Lower leg skin (tissue), 4 donors: Measurements from ENCODE around the gene FAM193A. TPM values are rescaled to one million over a fixed set of nuclear protein-coding genes. Genes with fewer than 3 reads are reported as not detected.

Experiments
- DNase-seq, 2 donors: peaks; one replicate each; pipeline ENCODE4 v3.0.0-alpha.2; 2019; ENCODE audit warnings: low spot score in 2 of 2
- H3K4me3 ChIP-seq: fragments of 200-600 bp; sonication (generic); 2 replicates; pipeline ENCODE4 v1.5.1; 2017; ENCODE audit warnings: mild to moderate bottlenecking, low read depth; ENCODE audit not compliant: poor library complexity, severe bottlenecking
- POLR2A ChIP-seq, 2 donors: fragments of 450-650 bp; IDR thresholded peaks; one replicate each; pipeline ENCODE4 v1.6.1; 2016 to 2017; ENCODE audit warnings: antibody characterized with exemption in 2 of 2, mild to moderate bottlenecking in 1 of 2, moderate library complexity in 1 of 2
- WGBS, 2 donors: methylation state at CpG; one replicate each; pipeline ENCODE4 v1.1.5; 2018; 5-methylcytosine and 5-hydroxymethylcytosine counted together
- intact Hi-C: fragments of 100-400 bp; cut with DNase I; formaldehyde crosslinking; loops from one replicate; pipeline ENCODE4 v1.15.0; 2023; ENCODE audit warnings: low total_unique reads
- total RNA-seq, 4 donors: library from RNA; depleted of rRNA; stranded (reverse); fragments of >200 nt; gene quantifications; one replicate each; pipeline ENCODE4 v1.1.0, GENCODE V29; 2016
- TF ChIP-seq, protein P1 (sequence below), 3 donors: fragments of 450-650 bp; IDR thresholded peaks; one replicate each; pipeline ENCODE4 v1.5.1; 2016; ENCODE audit warnings: antibody characterized with exemption in 3 of 3, mild to moderate bottlenecking in 3 of 3, moderate library complexity in 2 of 3

Gene FAM193A
- total RNA-seq, 4 donors from 2014 or later: 16.3 to 38.6 (median 25.7) TPM

DNA sequence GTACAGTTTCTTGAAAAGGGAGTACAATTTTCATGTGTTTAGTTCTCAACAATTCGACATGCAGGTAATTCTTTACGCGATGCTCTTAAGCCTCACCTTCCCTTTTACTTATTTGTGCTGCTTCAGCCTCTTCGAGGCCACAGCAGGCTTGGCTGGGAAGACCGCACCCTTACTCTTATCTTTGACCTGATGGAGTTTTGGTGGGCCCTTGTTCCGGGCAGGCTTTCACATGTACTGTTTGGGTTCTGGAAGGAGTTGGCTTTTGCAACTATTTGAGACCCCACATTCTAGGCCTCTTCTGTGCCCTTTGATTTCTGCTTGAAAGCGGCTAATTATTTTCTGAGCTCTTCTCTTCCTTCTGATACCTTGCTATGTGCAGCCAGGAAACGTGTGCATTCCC is 60.2 kb downstream of the FAM193A start:
- H3K4me3 ChIP-seq: no peak overlapping the region
- 86 to 88% methylated on average over 8 of the region's 8 CpGs for WGBS, 2 donors
- TF ChIP-seq, protein P1, sequence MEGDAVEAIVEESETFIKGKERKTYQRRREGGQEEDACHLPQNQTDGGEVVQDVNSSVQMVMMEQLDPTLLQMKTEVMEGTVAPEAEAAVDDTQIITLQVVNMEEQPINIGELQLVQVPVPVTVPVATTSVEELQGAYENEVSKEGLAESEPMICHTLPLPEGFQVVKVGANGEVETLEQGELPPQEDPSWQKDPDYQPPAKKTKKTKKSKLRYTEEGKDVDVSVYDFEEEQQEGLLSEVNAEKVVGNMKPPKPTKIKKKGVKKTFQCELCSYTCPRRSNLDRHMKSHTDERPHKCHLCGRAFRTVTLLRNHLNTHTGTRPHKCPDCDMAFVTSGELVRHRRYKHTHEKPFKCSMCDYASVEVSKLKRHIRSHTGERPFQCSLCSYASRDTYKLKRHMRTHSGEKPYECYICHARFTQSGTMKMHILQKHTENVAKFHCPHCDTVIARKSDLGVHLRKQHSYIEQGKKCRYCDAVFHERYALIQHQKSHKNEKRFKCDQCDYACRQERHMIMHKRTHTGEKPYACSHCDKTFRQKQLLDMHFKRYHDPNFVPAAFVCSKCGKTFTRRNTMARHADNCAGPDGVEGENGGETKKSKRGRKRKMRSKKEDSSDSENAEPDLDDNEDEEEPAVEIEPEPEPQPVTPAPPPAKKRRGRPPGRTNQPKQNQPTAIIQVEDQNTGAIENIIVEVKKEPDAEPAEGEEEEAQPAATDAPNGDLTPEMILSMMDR (IDR thresholded peaks at IDR 0.05): no peak
- no peak for TF ChIP-seq POLR2A (IDR thresholded peaks at IDR 0.05)
- peak in 1 of 2 donors; percentile 40 for DNase-seq
- intact Hi-C loops: no loop called here

- no peak for TF ChIP-seq POLR2A (IDR thresholded peaks at IDR 0.05)
- TF ChIP-seq, protein P1 (IDR thresholded peaks at IDR 0.05): no peak
- no peak overlapping the region for H3K4me3 ChIP-seq
- intact Hi-C loops: no loop called here
- 56 to 60% methylated on average over 12 of the region's 12 CpGs for WGBS, 2 donors
- peak in 1 of 2 donors; percentile 75 for DNase-seq
Measured at GRCh38 chr4:2598511-2599303, 62.3 kb downstream of the FAM193A start.

- H3K4me3 ChIP-seq: no peak overlapping the region
- TF ChIP-seq, protein P1 (IDR thresholded peaks at IDR 0.05): no peak
- no peak for TF ChIP-seq POLR2A (IDR thresholded peaks at IDR 0.05)
- DNase-seq: peak in 1 of 2 donors; percentile 49
- intact Hi-C loops: no loop called here
- 73 to 82% methylated on average over 6 of the region's 6 CpGs for WGBS, 2 donors
Measured at GRCh38 chr4:2599304-2599654, 62.8 kb downstream of the FAM193A start.

- 95 to 97% methylated on average over 6 of the region's 6 CpGs for WGBS, 2 donors
- H3K4me3 ChIP-seq: no peak overlapping the region
- intact Hi-C loops: no loop called here
- TF ChIP-seq POLR2A (IDR thresholded peaks at IDR 0.05): no peak
- TF ChIP-seq, protein P1 (IDR thresholded peaks at IDR 0.05): no peak
- DNase-seq: no peak
Measured at GRCh38 chr4:2600878-2601277, 64.4 kb downstream of the FAM193A start.

- 84 to 90% methylated on average over 4 of the region's 4 CpGs for WGBS, 2 donors
- intact Hi-C loops: no loop called here
- DNase-seq: no peak
- TF ChIP-seq POLR2A (IDR thresholded peaks at IDR 0.05): no peak
- TF ChIP-seq, protein P1 (IDR thresholded peaks at IDR 0.05): no peak
- H3K4me3 ChIP-seq: no peak overlapping the region
Measured at GRCh38 chr4:2604614-2605013, 68.2 kb downstream of the FAM193A start.
